ENCODE measurements around the gene MLN. TPM values are rescaled to one million over a fixed set of nuclear protein-coding genes. Genes with fewer than 3 reads are reported as not detected.

Gene MLN
- total and polyA plus RNA-seq, 2 of the 4 experiments (the other 2 are of a cell fraction), result not detected

DNA sequence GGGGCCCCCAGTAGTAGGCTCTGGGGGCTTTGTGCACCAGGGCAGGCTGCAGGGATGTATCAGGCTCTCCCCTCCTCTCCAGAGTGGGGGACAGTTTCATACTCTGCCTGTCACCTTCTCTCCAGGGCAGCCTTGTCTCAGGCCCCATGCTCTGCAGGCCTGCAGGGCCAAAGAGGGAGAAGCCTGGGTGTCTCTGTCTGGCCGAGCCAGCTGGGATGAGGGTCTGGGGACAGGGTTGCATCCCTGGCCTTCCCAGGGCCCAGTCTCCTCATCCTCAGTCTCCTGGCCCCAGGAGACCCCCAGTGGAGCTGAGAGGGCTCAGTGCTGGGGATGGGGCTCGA is 42.3 kb downstream of the MLN start:
- in situ Hi-C loops (cut with MboI; ENCODE audit: low sequenced_read_pairs), result loop anchor here (10.0 kb wide), 2 partner anchors 177 to 393 kb away; partner anchors contain the start of gene BAK1
- no peak for ATAC-seq (ENCODE audit: low read depth)

More for the DNA sequence above, 42.3 kb downstream of the MLN start:
- peak overlapping the region; percentile 30; the same call in 1 of the 2 replicates for H2AK5ac ChIP-seq (ENCODE audit: low read depth, low read length)
- 83% methylated on average over 1 of the region's 2 CpGs; no CpG with 5 or more reads in 1 of the 2 experiments for WGBS, 2 experiments (ENCODE audit: extremely low coverage in 2 of 2, insufficient read length in 1 of 2)
- no peak overlapping the region for H3K4me3 ChIP-seq (ENCODE audit: insufficient read depth, low read depth, low read length)
- H3K36me3 ChIP-seq (ENCODE audit: control insufficient read depth, insufficient read depth, low read length), result no peaks in the 10 kb centered on the region
- H2BK15ac ChIP-seq (ENCODE audit: low read depth, low read length), result no peak overlapping the region
- H2AK9ac ChIP-seq (replicated peaks; ENCODE audit: low read depth, low read length, poor library complexity), result peak overlapping the region; percentile 38
- no peak overlapping the region for H3K18ac ChIP-seq (ENCODE audit: low read depth, low read length)
- no peak overlapping the region for H2BK5ac ChIP-seq (ENCODE audit: low read depth, low read length, poor library complexity, severe bottlenecking)
- no peak overlapping the region for H4K5ac ChIP-seq (ENCODE audit: low read depth, low read length)
- no peak overlapping the region for H2BK20ac ChIP-seq (ENCODE audit: low read depth, low read length)
- no peaks in the 10 kb centered on the region for H3K9me1 ChIP-seq (ENCODE audit: insufficient read depth, low read length)
- no peak overlapping the region for H3K4me2 ChIP-seq (ENCODE audit: low read depth, low read length)
- no peak overlapping the region for H3K4ac ChIP-seq (ENCODE audit: low read depth, low read length)
- H4K20me1 ChIP-seq (ENCODE audit: insufficient read depth, low read length), result peaks cover 5% of the 10 kb centered on the region
- dilution Hi-C loops (cut with HindIII; ENCODE audit: low sequenced_read_pairs, unreplicated experiment), result no loop called here
- H3K27me3 ChIP-seq (ENCODE audit: control insufficient read depth, insufficient read depth, low read length), result no peaks in the 10 kb centered on the region
- no peak overlapping the region for H3K9ac ChIP-seq (ENCODE audit: low read depth, low read length)
- TF ChIP-seq CTCF (conservative IDR thresholded peaks at IDR 0.05; ENCODE audit: low read depth, low read length), result no peak
- TF ChIP-seq, protein P1, sequence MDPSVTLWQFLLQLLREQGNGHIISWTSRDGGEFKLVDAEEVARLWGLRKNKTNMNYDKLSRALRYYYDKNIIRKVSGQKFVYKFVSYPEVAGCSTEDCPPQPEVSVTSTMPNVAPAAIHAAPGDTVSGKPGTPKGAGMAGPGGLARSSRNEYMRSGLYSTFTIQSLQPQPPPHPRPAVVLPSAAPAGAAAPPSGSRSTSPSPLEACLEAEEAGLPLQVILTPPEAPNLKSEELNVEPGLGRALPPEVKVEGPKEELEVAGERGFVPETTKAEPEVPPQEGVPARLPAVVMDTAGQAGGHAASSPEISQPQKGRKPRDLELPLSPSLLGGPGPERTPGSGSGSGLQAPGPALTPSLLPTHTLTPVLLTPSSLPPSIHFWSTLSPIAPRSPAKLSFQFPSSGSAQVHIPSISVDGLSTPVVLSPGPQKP (IDR thresholded peaks at IDR 0.05; ENCODE audit: borderline replicate concordance, low read depth, low read length), result no peak
- no peak for TF ChIP-seq POLR2A (IDR thresholded peaks at IDR 0.05; ENCODE audit: low read depth, low read length)
- no peak for TF ChIP-seq CHD1 (IDR thresholded peaks at IDR 0.05; ENCODE audit: low read depth, low read length)
- no peak for TF ChIP-seq RFX5 (IDR thresholded peaks at IDR 0.05; ENCODE audit: low read depth, low read length)
- TF ChIP-seq MAZ (IDR thresholded peaks at IDR 0.05; ENCODE audit: borderline replicate concordance, low read depth, low read length), result no peak
- TF ChIP-seq CEBPB (IDR thresholded peaks at IDR 0.05; ENCODE audit: low read depth, low read length), result no peak
- TF ChIP-seq BHLHE40 (IDR thresholded peaks at IDR 0.05; ENCODE audit: low read depth, low read length), result no peak
- TF ChIP-seq MAFK (IDR thresholded peaks at IDR 0.05; ENCODE audit: low read depth, low read length), result no peak
- no peak for TF ChIP-seq RAD21 (IDR thresholded peaks at IDR 0.05; ENCODE audit: low read length)
- no peak for TF ChIP-seq SMC3 (IDR thresholded peaks at IDR 0.05; ENCODE audit: low read depth, low read length)
- no peak for TF ChIP-seq NFE2L2 (IDR thresholded peaks at IDR 0.05; ENCODE audit: low read depth, low read length)
- TF ChIP-seq MXI1 (IDR thresholded peaks at IDR 0.05; ENCODE audit: borderline replicate concordance, low read depth, low read length), result no peak
- TF ChIP-seq, protein P2, sequence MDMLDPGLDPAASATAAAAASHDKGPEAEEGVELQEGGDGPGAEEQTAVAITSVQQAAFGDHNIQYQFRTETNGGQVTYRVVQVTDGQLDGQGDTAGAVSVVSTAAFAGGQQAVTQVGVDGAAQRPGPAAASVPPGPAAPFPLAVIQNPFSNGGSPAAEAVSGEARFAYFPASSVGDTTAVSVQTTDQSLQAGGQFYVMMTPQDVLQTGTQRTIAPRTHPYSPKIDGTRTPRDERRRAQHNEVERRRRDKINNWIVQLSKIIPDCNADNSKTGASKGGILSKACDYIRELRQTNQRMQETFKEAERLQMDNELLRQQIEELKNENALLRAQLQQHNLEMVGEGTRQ (IDR thresholded peaks at IDR 0.05; ENCODE audit: low read depth, low read length), result no peak
- no peak for TF ChIP-seq FOS (IDR thresholded peaks at IDR 0.05; ENCODE audit: low read depth, low read length)
- no peak for TF ChIP-seq RCOR1 (IDR thresholded peaks at IDR 0.05; ENCODE audit: insufficient replicate concordance, low read length)
- H3K79me1 ChIP-seq (ENCODE audit: low read depth in 1 of 2, low read length in 2 of 2), result no peaks in the 10 kb centered on the region
- H3K27ac ChIP-seq (ENCODE audit: insufficient read depth, low read length), result no peak overlapping the region
- H2AFZ ChIP-seq (replicated peaks; ENCODE audit: low read length, poor library complexity), result no peak overlapping the region
- H3K56ac ChIP-seq (ENCODE audit: extremely low read depth, insufficient read depth, low read length), result no peak overlapping the region
- no peaks in the 10 kb centered on the region for H3K9me3 ChIP-seq (ENCODE audit: control insufficient read depth, insufficient read depth, low read length)
- intact Hi-C loops (cut with micrococcal nuclease), result loop anchor here (5.0 kb wide), 1 partner anchor 174 kb away; no protein-coding TSS in a partner anchor
- ChIA-PET POLR2A (ENCODE audit: unreplicated experiment) (no interaction called here), CTCF (interaction anchor here (0.6 to 4.8 kb wide), 4 partner anchors 11 to 50 kb away, joined by 3 to 29 read pairs (median 6); partner anchors contain the start of genes IP6K3 and UQCC2)
- H4K91ac ChIP-seq (ENCODE audit: insufficient read depth, low read depth, low read length), result no peak overlapping the region
- DNase-seq, result no peak
- no TSS peak for BruUV-seq (replicated peaks)
- H3K4me1 ChIP-seq (ENCODE audit: control insufficient read depth, insufficient read depth, low read length), result peaks cover 19% of the 10 kb centered on the region; the same call in 1 of the 2 replicates
- H3K14ac ChIP-seq (replicated peaks; ENCODE audit: low read depth, low read length), result no peak overlapping the region
- no peak overlapping the region for H2BK120ac ChIP-seq (ENCODE audit: low read depth, low read length)
- no peak overlapping the region for H3K23ac ChIP-seq (ENCODE audit: low read depth, low read length)
- no peak overlapping the region for H4K8ac ChIP-seq (ENCODE audit: low read depth in 2 of 2, low read length in 2 of 2)
